Measurements from ENCODE around the gene UGT1A5. TPM values are rescaled to one million over a fixed set of nuclear protein-coding genes. Genes with fewer than 3 reads are reported as not detected.

The UGT1A5 gene
- total and polyA plus RNA-seq, 2 of the 8 experiments (the other 6 are each of a cell fraction or from before 2014, with no cell fraction given), result not detected

- TF ChIP-seq CREB1 (IDR thresholded peaks at IDR 0.05), result no peak
These were observed 25.8 kb upstream of the UGT1A5 start (continued) for GRCh38 chr2:233686928-233687327.

GRCh38 chr2:233688341-233688740 lies 24.4 kb upstream of the UGT1A5 start:
- Histone ChIP-seq H4K5ac (ENCODE audit: insufficient read length, low read depth, low read length) (no peak overlapping the region), H3K36me3 (ENCODE audit: control insufficient read depth in 2 of 4, insufficient read depth in 4 of 4, low read length in 3 of 4) (no peaks in the 10 kb centered on the region), H3K18ac (ENCODE audit: extremely low read depth, low read length) (no peak overlapping the region), H3K4me2 (ENCODE audit: insufficient read depth in 1 of 2, low read depth in 2 of 2, low read length in 2 of 2) (no peak overlapping the region), H3K4me1 (replicated peaks in 1 of 4; ENCODE audit: control insufficient read depth in 3 of 4, insufficient read depth in 4 of 4, low read length in 3 of 4) (peaks cover 0 to 8% (median 2%) of the 10 kb centered on the region in 4 experiments; a peak in 1 of 7 replicates), H2BK20ac (ENCODE audit: low read length) (no peak overlapping the region), H3K27ac (ENCODE audit: low read depth, low read length) (no peak overlapping the region), H3K27me3 (replicated peaks in 1 of 4; ENCODE audit: control insufficient read depth in 3 of 4, extremely low read depth in 1 of 4, insufficient read depth in 3 of 4, low read length in 3 of 4) (no peaks in the 10 kb centered on the region), H3K79me1 (ENCODE audit: low read depth, low read length) (no peaks in the 10 kb centered on the region), H2AFZ (ENCODE audit: low read length) (no peak overlapping the region), H3K79me2 (ENCODE audit: control insufficient read depth in 1 of 2, insufficient read depth in 2 of 2, low read length in 2 of 2) (no peaks in the 10 kb centered on the region), H3K23ac (ENCODE audit: insufficient read length) (no peak overlapping the region), H3K23me2 (ENCODE audit: low read depth, low read length) (peaks cover 2% of the 10 kb centered on the region; the same call in 1 of the 2 replicates), H3K4ac (replicated peaks; ENCODE audit: insufficient read length, low read depth, low read length) (no peak overlapping the region), H4K8ac (ENCODE audit: extremely low read depth, insufficient read depth, low read length) (no peak overlapping the region), H3K9me3 (ENCODE audit: insufficient read depth in 2 of 2, low read depth in 1 of 2, low read length in 1 of 2) (no peaks in the 10 kb centered on the region), H3K56ac (replicated peaks; ENCODE audit: insufficient read length, low read depth, low read length) (no peak overlapping the region), H2BK12ac (ENCODE audit: low read depth, low read length) (no peak overlapping the region), H3K4me3 (ENCODE audit: extremely low read depth in 1 of 4, insufficient read depth in 2 of 4, low read depth in 3 of 4, low read length in 4 of 4) (no peak overlapping the region), H4K91ac (replicated peaks; ENCODE audit: insufficient read length, low read length) (no peak overlapping the region), H2BK5ac (ENCODE audit: low read depth, low read length) (no peak overlapping the region), H2BK120ac (replicated peaks; ENCODE audit: low read depth, low read length) (no peak overlapping the region), H3K14ac (ENCODE audit: insufficient read length) (no peak overlapping the region), H4K20me1 (replicated peaks in 1 of 2; ENCODE audit: control insufficient read depth in 1 of 2, insufficient read depth in 2 of 2, low read length in 2 of 2) (no peaks in the 10 kb centered on the region), H3K9ac (replicated peaks in 1 of 4; ENCODE audit: extremely low read depth in 1 of 4, low read depth in 3 of 4, low read length in 3 of 4) (no peak overlapping the region), H2BK15ac (ENCODE audit: low read length) (no peak overlapping the region), H2AK5ac (ENCODE audit: low read depth, low read length) (no peak overlapping the region)
- CTCF ChIA-PET (ENCODE audit: partially characterized antibody), result no interaction called here
- 87% methylated on average over 5 of the region's 5 CpGs; no CpG with 5 or more reads in 1 of the 2 experiments for WGBS, 2 experiments (ENCODE audit: extremely low coverage in 1 of 2, insufficient coverage in 1 of 2, insufficient read length in 1 of 2, insufficient replicate concordance in 2 of 2, low coverage in 1 of 2, low lambda C conversion rate in 2 of 2, missing lambda C conversion rate in 1 of 2)
- DNase-seq (ENCODE audit: low read depth in 1 of 2, low spot score in 2 of 2) (no peak), FAIRE-seq (peak; percentile 45)
- POLR2A ChIA-PET (ENCODE audit: partially characterized antibody), result no interaction called here
- TF ChIP-seq CBX5 (IDR thresholded peaks at IDR 0.05; ENCODE audit: low read depth, low read length) (no peak), TCF12 (IDR thresholded peaks at IDR 0.05; ENCODE audit: low read depth, low read length) (no peak), CTCF (IDR thresholded peaks at IDR 0.05; ENCODE audit: control extremely low read depth in 1 of 3, insufficient read depth in 1 of 3, low read depth in 1 of 3, low read length in 3 of 3) (no peak), JUN (IDR thresholded peaks at IDR 0.05; ENCODE audit: low read depth, low read length) (no peak), USF2 (IDR thresholded peaks at IDR 0.05; ENCODE audit: low read length) (no peak), TAF7 (optimal IDR thresholded peaks at IDR 0.05; ENCODE audit: borderline replicate concordance, low read depth, low read length) (no peak), CTBP2 (IDR thresholded peaks at IDR 0.05; ENCODE audit: borderline replicate concordance, insufficient read depth, insufficient read length, low read length) (no peak), BCL11A (IDR thresholded peaks at IDR 0.05; ENCODE audit: low read depth in 2 of 2, low read length in 2 of 2) (no peak)

All from H1 (cell line).